GM21576 (cell line): ENCODE data around the gene B3GNT5.

ENCODE experiments used
- ATAC-seq: cut with Tn5 transposase; IDR thresholded peaks from one replicate; pipeline ENCODE4 v1.9.1; 2021; ENCODE audit warnings: mild to moderate bottlenecking, moderate library complexity; ENCODE audit not compliant: unreplicated experiment

The B3GNT5 gene

DNA sequence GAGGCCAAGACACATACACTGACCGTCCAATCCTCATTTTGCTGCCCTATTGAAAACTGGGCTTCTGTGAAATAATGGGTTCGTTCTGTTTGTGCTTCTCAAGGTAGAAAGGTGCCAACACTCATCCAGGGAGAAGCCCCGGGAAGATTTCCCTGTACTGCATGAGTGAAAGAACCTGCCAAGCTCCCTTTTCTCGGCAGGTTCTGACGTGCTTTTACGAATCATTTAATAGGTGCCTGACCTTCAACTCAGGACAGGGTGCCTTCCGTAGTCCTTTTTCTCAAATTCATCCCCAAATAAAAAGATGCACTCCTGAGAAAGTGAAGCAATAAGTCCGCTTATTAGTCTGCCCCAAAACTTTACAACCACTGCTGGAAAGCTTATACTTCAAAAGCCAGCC is 64.2 kb downstream of the B3GNT5 start:
- no peak for ATAC-seq

DNA sequence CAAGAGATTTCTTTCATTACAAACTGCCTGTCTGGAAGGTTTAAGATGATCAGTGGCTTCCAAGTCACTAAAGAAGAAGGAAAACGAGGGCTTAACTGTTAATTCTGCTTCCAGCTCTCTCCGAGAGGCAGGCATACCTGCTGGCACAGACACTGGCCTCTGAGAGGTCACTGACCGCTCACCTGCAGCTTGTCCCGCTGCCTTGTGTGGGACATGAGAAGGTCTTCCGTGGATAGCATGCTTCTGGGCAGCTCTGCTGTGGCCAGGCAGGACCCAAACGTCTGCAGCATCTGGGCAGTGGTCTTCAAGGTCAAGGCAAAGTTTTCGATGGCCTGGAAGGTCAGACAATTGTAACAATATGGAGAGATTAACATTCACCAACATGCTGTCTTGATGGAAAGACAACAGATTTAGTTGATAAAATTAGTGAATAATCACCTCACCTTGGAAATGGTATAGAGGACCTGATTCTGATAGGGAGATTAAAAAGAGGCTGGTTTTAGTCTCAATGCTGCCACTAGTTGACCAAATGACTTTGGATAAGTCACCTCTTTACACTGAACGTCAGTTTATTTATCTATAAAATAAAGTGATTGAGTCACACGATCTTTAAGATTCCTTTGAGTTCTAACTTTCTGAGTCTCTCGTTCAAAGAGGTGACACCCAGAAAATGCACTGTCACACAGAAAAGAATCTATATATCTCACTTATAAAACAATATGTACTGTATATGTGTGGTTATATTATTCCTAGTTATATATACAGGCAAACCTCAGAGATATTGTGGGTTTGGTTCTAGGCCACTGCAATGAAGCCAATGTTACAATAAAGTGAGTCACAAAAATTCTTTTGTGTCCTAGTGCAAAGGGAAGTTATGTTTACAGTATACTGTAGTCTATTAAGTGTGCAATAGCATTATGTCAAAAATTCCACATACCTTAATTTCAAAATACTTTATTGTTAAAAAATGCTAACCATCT is 65.1 kb downstream of the B3GNT5 start:
- ATAC-seq = no peak

DNA sequence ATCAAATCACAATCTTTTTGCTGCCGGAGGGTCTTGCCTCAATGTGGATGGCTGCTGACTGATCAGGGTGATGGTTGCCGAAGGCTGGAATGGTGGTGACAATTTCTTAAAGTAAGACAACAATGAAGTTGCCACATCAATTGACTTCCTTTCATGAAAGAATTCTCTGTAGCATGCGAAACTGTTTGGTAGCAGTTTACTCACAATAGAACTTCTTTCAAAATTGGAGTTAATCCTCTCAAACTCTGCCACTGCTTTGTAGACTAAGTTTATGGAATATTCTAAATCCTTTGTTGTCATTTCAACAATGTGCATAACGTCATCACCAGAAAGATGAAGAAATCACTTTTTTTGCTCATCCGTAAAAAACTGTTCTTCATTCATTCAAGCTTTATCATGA is 65.8 kb downstream of the B3GNT5 start:
- no peak for ATAC-seq

DNA sequence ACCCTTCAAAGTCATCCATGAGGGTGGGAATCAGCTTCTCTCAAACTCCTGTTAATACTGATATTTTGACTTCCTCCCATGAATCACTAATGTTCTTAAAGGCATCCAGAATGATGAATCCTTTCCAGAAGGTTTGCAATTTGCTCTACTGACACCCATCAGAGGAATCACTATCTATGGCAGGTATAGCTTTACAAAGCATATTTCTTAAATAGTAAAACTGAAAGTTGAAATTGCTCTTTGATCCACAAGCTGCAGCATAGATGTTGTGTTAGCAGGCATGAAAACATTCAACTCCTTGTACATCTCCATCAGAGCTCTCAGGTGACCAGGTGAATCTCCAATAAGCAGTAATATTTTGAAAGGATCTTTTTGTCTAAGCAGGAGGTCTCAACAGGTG is 66.3 kb downstream of the B3GNT5 start:
- no peak for ATAC-seq
